Mammary epithelial cell (primary cell): ENCODE data around the gene ZDHHC24.

Source experiments
- EZH2 ChIP-seq: IDR thresholded peaks from 2 replicates; pipeline ENCODE4 v1.6.1; 2012; ENCODE audit warnings: low read length, inconsistent platforms, borderline replicate concordance
- TF ChIP-seq, protein P1 (sequence below), 2 donors: IDR thresholded peaks in 1 of 2; conservative IDR thresholded peaks in 1 of 2; 2 replicates each; pipeline ENCODE4 v1.5.1; 2011 to 2012; ENCODE audit warnings: inconsistent platforms in 2 of 2, low read length in 2 of 2, mild to moderate bottlenecking in 2 of 2, control low read depth in 1 of 2, low read depth in 1 of 2; ENCODE audit not compliant: insufficient read depth in 1 of 2; ENCODE audit errors: extremely low read depth in 1 of 2

- TF ChIP-seq, protein P1, sequence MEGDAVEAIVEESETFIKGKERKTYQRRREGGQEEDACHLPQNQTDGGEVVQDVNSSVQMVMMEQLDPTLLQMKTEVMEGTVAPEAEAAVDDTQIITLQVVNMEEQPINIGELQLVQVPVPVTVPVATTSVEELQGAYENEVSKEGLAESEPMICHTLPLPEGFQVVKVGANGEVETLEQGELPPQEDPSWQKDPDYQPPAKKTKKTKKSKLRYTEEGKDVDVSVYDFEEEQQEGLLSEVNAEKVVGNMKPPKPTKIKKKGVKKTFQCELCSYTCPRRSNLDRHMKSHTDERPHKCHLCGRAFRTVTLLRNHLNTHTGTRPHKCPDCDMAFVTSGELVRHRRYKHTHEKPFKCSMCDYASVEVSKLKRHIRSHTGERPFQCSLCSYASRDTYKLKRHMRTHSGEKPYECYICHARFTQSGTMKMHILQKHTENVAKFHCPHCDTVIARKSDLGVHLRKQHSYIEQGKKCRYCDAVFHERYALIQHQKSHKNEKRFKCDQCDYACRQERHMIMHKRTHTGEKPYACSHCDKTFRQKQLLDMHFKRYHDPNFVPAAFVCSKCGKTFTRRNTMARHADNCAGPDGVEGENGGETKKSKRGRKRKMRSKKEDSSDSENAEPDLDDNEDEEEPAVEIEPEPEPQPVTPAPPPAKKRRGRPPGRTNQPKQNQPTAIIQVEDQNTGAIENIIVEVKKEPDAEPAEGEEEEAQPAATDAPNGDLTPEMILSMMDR (conservative IDR thresholded peaks at IDR 0.05 in 1 of 2, IDR thresholded peaks at IDR 0.05 in 1 of 2; ENCODE audit: extremely low read depth in 1 of 2, insufficient read depth in 1 of 2, low read depth in 1 of 2, low read length in 2 of 2), result no peak
- TF ChIP-seq EZH2, result no peak
These were observed 6.0 kb downstream of the ZDHHC24 start for GRCh38 chr11:66539870-66540213.
